T-helper 2 cell treated with Interferon-gamma antibody and Interleukin-4, amounts not matched to agents 5 μg/mL and 100 μg/mL, for 36 hours (primary cell): ENCODE results near the gene OR56B4.
"Not testable (repeated sequence)": the region's sequence is repeated elsewhere in the genome, so short reads cannot be mapped to it uniquely, and the experiment has no call there.

Source experiments
- DNase-seq: peaks from one replicate; pipeline ENCODE4 v3.0.0; 2021; ENCODE audit warnings: low spot score
- H3K27ac Mint-ChIP-seq: one replicate; pipeline ENCODE4 v1.8.0; 2021; ENCODE audit warnings: mild to moderate bottlenecking, mixed read lengths
- H3K27me3 Mint-ChIP-seq: one replicate; pipeline ENCODE4 v1.8.0; 2021; ENCODE audit warnings: low read depth, mixed read lengths
- H3K36me3 Mint-ChIP-seq: one replicate; pipeline ENCODE4 v1.8.0; 2021; ENCODE audit warnings: low read depth, mixed read lengths
- H3K4me1 Mint-ChIP-seq: one replicate; pipeline ENCODE4 v1.8.0; 2021; ENCODE audit warnings: low read depth, mixed read lengths
- H3K4me3 Mint-ChIP-seq: one replicate; pipeline ENCODE4 v1.8.0; 2022; ENCODE audit warnings: mild to moderate bottlenecking, moderate library complexity, mixed read lengths
- H3K9me3 Mint-ChIP-seq: one replicate; pipeline ENCODE4 v1.8.0; 2021; ENCODE audit warnings: mixed read lengths

Gene OR56B4

GRCh38 chr11:6107384-6107783, at the start of gene OR56B4:
Gene OR56B4, plus strand, starts transcription at chr11:6107684. Its CDS starts 95 bp downstream, at chr11:6107779.
- H3K9me3 Mint-ChIP-seq, H3K4me3 Mint-ChIP-seq, H3K36me3 Mint-ChIP-seq, H3K27ac Mint-ChIP-seq, DNase-seq, H3K4me1 Mint-ChIP-seq: not testable (repeated sequence)
- peaks cover 15% of the 10 kb centered on the region for H3K27me3 Mint-ChIP-seq

GRCh38 chr11:6061475-6061874, 46.0 kb upstream of the OR56B4 start:
- peaks cover 2% of the 10 kb centered on the region for H3K27me3 Mint-ChIP-seq
- H3K36me3 Mint-ChIP-seq, result no peaks in the 10 kb centered on the region
- no peak for DNase-seq
- H3K27ac Mint-ChIP-seq, result no peak overlapping the region
- no peaks in the 10 kb centered on the region for H3K9me3 Mint-ChIP-seq
- H3K4me1 Mint-ChIP-seq, result no peaks in the 10 kb centered on the region
- H3K4me3 Mint-ChIP-seq, result no peak overlapping the region

GRCh38 chr11:6062691-6063358, 44.7 kb upstream of the OR56B4 start:
- Mint-ChIP-seq H3K27ac (no peak overlapping the region), H3K4me3 (no peak overlapping the region), H3K4me1 (no peaks in the 10 kb centered on the region), H3K9me3 (no peaks in the 10 kb centered on the region), H3K36me3 (no peaks in the 10 kb centered on the region), H3K27me3 (peaks cover 2% of the 10 kb centered on the region)
- no peak for DNase-seq

- no peak overlapping the region for H3K4me3 Mint-ChIP-seq
- H3K9me3 Mint-ChIP-seq, result no peaks in the 10 kb centered on the region
- DNase-seq, result no peak
- H3K27ac Mint-ChIP-seq, result no peak overlapping the region
- H3K4me1 Mint-ChIP-seq, result no peaks in the 10 kb centered on the region
- H3K27me3 Mint-ChIP-seq, result no peaks in the 10 kb centered on the region
- H3K36me3 Mint-ChIP-seq, result no peaks in the 10 kb centered on the region
Observed at GRCh38 chr11:6067502-6067901, 40.0 kb upstream of the OR56B4 start.

- H3K27me3 Mint-ChIP-seq, H3K4me1 Mint-ChIP-seq, H3K4me3 Mint-ChIP-seq, H3K9me3 Mint-ChIP-seq, H3K36me3 Mint-ChIP-seq, H3K27ac Mint-ChIP-seq, DNase-seq: not testable (repeated sequence)
Observed at GRCh38 chr11:6076443-6076842, 31.0 kb upstream of the OR56B4 start.

- H3K27ac Mint-ChIP-seq, result no peak overlapping the region
- no peaks in the 10 kb centered on the region for H3K9me3 Mint-ChIP-seq
- no peaks in the 10 kb centered on the region for H3K27me3 Mint-ChIP-seq
- no peaks in the 10 kb centered on the region for H3K36me3 Mint-ChIP-seq
- H3K4me1 Mint-ChIP-seq, result no peaks in the 10 kb centered on the region
- no peak for DNase-seq
- no peak overlapping the region for H3K4me3 Mint-ChIP-seq
Observed at GRCh38 chr11:6077723-6078122, 29.8 kb upstream of the OR56B4 start.

GRCh38 chr11:6079463-6079862, 28.0 kb upstream of the OR56B4 start:
- Mint-ChIP-seq H3K27me3 (no peaks in the 10 kb centered on the region), H3K4me3 (no peak overlapping the region), H3K9me3 (no peaks in the 10 kb centered on the region), H3K4me1 (no peaks in the 10 kb centered on the region), H3K27ac (no peak overlapping the region), H3K36me3 (no peaks in the 10 kb centered on the region)
- no peak for DNase-seq

- DNase-seq, result no peak
- Mint-ChIP-seq H3K4me1 (no peaks in the 10 kb centered on the region), H3K27ac (no peak overlapping the region), H3K4me3 (no peak overlapping the region), H3K36me3 (no peaks in the 10 kb centered on the region), H3K27me3 (no peaks in the 10 kb centered on the region), H3K9me3 (no peaks in the 10 kb centered on the region)
Observed at GRCh38 chr11:6083129-6083528, 24.4 kb upstream of the OR56B4 start.

- no peak overlapping the region for H3K27ac Mint-ChIP-seq
- H3K4me1 Mint-ChIP-seq, result no peaks in the 10 kb centered on the region
- DNase-seq, result no peak
- no peak overlapping the region for H3K4me3 Mint-ChIP-seq
- no peaks in the 10 kb centered on the region for H3K27me3 Mint-ChIP-seq
- H3K9me3 Mint-ChIP-seq, result no peaks in the 10 kb centered on the region
- no peaks in the 10 kb centered on the region for H3K36me3 Mint-ChIP-seq
Observed at GRCh38 chr11:6084587-6084986, 22.9 kb upstream of the OR56B4 start.

- Mint-ChIP-seq H3K36me3 (no peaks in the 10 kb centered on the region), H3K9me3 (no peaks in the 10 kb centered on the region), H3K4me3 (no peak overlapping the region), H3K27ac (no peak overlapping the region), H3K4me1 (no peaks in the 10 kb centered on the region), H3K27me3 (peaks cover 6% of the 10 kb centered on the region)
- no peak for DNase-seq
Observed at GRCh38 chr11:6094186-6094585, 13.3 kb upstream of the OR56B4 start.

- Mint-ChIP-seq H3K27ac (no peak overlapping the region), H3K4me1 (no peaks in the 10 kb centered on the region), H3K36me3 (no peaks in the 10 kb centered on the region), H3K9me3 (no peaks in the 10 kb centered on the region), H3K27me3 (peaks cover 9% of the 10 kb centered on the region), H3K4me3 (no peak overlapping the region)
- DNase-seq, result no peak
Observed at GRCh38 chr11:6095798-6096197, 11.7 kb upstream of the OR56B4 start.

- no peak overlapping the region for H3K27ac Mint-ChIP-seq
- no peaks in the 10 kb centered on the region for H3K9me3 Mint-ChIP-seq
- no peak overlapping the region for H3K4me3 Mint-ChIP-seq
- no peaks in the 10 kb centered on the region for H3K4me1 Mint-ChIP-seq
- no peaks in the 10 kb centered on the region for H3K36me3 Mint-ChIP-seq
- no peak for DNase-seq
- H3K27me3 Mint-ChIP-seq, result peaks cover 9% of the 10 kb centered on the region
Observed at GRCh38 chr11:6096417-6096816, 11.1 kb upstream of the OR56B4 start.

GRCh38 chr11:6099577-6099976, 7.9 kb upstream of the OR56B4 start:
- H3K4me1 Mint-ChIP-seq, result no peaks in the 10 kb centered on the region
- H3K27me3 Mint-ChIP-seq, result peaks cover 9% of the 10 kb centered on the region
- no peak overlapping the region for H3K27ac Mint-ChIP-seq
- H3K36me3 Mint-ChIP-seq, result no peaks in the 10 kb centered on the region
- H3K9me3 Mint-ChIP-seq, result no peaks in the 10 kb centered on the region
- no peak for DNase-seq
- no peak overlapping the region for H3K4me3 Mint-ChIP-seq

GRCh38 chr11:6110011-6110410, 2.5 kb downstream of the OR56B4 start:
- H3K4me3 Mint-ChIP-seq, result no peak overlapping the region
- peaks cover 15% of the 10 kb centered on the region for H3K27me3 Mint-ChIP-seq
- H3K36me3 Mint-ChIP-seq, result no peaks in the 10 kb centered on the region
- H3K4me1 Mint-ChIP-seq, result no peaks in the 10 kb centered on the region
- H3K27ac Mint-ChIP-seq, result no peak overlapping the region
- no peak for DNase-seq
- no peaks in the 10 kb centered on the region for H3K9me3 Mint-ChIP-seq

GRCh38 chr11:6111673-6112072, 4.2 kb downstream of the OR56B4 start:
- H3K4me3 Mint-ChIP-seq, result no peak overlapping the region
- H3K27ac Mint-ChIP-seq, result no peak overlapping the region
- no peaks in the 10 kb centered on the region for H3K4me1 Mint-ChIP-seq
- H3K9me3 Mint-ChIP-seq, result no peaks in the 10 kb centered on the region
- no peak for DNase-seq
- H3K36me3 Mint-ChIP-seq, result no peaks in the 10 kb centered on the region
- peaks cover 11% of the 10 kb centered on the region for H3K27me3 Mint-ChIP-seq
